Measurements from ENCODE around the gene HAUS1.

Gene HAUS1

DNA sequence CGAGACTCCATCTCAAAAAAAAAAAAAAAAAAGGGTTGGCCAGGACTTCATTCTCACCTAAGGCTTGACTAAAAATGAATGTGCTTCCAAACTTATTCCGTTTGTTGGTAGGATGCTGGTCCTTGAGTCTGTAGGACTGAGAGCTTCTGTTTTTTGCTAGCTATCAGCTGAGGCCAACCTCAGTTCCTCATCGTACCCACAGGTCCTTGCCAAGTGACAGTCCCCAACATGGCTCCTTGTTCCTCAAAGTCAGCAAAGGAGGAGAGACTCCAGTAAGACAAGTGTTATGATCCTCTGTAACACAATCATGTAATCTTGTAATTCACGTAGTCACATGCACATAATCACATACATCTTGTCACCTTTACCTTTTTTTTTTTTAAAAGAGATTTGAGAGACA, 37.0 kb downstream of the HAUS1 start:
- TF ChIP-seq, protein P1, sequence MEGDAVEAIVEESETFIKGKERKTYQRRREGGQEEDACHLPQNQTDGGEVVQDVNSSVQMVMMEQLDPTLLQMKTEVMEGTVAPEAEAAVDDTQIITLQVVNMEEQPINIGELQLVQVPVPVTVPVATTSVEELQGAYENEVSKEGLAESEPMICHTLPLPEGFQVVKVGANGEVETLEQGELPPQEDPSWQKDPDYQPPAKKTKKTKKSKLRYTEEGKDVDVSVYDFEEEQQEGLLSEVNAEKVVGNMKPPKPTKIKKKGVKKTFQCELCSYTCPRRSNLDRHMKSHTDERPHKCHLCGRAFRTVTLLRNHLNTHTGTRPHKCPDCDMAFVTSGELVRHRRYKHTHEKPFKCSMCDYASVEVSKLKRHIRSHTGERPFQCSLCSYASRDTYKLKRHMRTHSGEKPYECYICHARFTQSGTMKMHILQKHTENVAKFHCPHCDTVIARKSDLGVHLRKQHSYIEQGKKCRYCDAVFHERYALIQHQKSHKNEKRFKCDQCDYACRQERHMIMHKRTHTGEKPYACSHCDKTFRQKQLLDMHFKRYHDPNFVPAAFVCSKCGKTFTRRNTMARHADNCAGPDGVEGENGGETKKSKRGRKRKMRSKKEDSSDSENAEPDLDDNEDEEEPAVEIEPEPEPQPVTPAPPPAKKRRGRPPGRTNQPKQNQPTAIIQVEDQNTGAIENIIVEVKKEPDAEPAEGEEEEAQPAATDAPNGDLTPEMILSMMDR (IDR thresholded peaks at IDR 0.05; ENCODE audit: low read depth, low read length) = no peak
- no peak overlapping the region for H3K4me3 ChIP-seq (ENCODE audit: low read depth, low read length)

DNA sequence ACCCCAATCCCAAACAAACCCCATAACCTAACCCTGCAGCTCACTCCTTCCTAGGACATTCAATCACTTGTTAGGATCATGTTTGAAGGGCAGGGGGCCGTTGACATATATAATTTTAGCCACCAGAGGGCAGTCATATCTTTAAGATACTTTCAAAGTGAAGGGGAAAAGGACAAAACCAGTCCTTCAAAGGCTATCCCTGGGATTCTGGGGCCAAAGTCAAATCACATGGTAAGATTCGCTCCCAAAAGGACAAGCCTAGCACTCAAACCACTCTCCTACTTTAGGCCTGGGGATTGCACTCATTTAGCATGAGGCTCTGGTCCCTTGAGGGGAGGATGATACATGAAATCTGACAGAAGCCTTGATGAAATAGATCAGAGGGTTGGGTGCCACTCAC, 44.6 kb downstream of the HAUS1 start:
- TF ChIP-seq, protein P1 (IDR thresholded peaks at IDR 0.05; ENCODE audit: low read depth, low read length) = peak; percentile 57; the same call in 1 of the 2 replicates
- H3K4me3 ChIP-seq (ENCODE audit: low read depth, low read length) = no peak overlapping the region

DNA sequence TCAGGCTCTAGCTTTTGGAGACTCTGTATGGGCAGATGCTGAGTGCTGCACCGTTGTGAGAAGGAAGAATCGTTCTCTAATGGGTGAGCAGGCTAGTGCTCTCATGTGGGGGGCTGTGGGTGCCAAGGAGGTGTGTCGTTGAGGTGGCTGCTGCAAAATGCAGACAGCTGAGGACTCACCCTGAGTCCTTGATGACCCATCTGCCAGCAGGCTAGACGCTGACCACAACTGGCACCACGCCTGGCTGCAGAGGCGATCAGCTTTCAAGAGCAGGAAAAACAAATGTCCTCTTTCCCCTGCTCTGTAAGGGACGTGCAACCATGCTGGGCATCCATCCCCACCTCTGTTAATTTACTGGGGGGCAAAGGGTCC, 48.2 kb downstream of the HAUS1 start:
- TF ChIP-seq, protein P1 (IDR thresholded peaks at IDR 0.05; ENCODE audit: low read depth, low read length) = no peak
- no peak overlapping the region; the same call in 1 of the 2 replicates for H3K4me3 ChIP-seq (ENCODE audit: low read depth, low read length)

DNA sequence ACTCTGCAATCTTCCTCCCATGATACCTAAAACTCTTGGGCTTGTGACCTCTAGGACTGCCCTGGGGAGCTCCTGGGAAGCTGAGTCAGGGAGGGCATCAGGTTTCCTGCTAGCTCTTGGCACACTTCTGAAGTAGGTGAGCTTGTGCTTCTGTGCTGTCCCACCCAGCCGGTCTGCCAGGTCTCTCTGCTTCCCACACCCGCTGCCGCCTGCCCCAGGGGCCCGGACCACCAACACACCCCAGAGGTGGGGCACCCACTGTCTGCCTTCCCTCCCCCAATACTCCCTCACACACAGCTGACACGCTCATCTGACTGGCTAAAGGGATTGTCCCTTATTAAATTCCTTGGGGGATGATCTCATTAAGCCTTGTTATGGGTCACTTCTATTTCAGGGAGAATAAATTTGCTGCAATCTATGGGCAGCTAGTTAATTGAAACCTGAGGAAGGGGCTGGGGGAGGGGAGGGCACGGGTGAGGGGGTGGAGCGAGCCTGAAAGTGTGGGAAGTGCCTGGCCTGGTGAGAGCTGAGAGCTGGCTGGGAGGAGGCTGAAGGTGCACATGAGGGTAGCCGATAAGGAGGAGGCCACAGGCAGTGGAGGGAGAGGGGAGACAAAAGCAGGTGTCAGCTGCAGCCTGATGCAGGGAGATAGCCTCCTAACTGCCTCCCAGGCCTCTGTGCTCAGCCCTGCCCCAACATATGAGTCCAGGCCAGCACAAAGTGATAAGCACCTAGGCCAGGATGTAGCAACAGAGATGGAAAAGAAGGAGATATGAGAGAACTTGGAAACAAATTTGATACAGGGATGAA, 48.8 kb downstream of the HAUS1 start:
- no peak overlapping the region; the same call in 1 of the 2 replicates for H3K4me3 ChIP-seq (ENCODE audit: low read depth, low read length)
- TF ChIP-seq, protein P1 (IDR thresholded peaks at IDR 0.05; ENCODE audit: low read depth, low read length) = no peak

DNA sequence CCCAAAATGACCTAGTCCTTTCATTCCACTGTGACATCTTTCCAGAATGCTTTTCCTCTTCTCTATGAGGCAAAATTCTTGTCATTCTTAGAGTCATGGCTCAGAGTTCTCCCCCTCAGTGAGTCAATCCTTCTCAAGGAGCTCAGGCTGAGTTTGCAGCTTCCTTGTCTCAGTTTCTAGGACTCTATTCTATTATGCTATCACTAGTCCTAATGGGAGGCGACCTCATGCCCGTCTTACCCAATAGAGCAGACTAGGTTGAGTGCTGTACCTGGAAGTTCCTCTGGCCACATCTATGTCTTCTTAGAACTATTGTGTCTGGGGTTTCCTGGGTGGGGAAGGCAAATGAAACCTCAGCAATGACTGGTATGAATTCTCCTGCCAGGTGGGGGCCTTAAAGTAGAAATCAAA, 51.5 kb downstream of the HAUS1 start:
- TF ChIP-seq, protein P1 (IDR thresholded peaks at IDR 0.05; ENCODE audit: low read depth, low read length) = no peak
- no peak overlapping the region for H3K4me3 ChIP-seq (ENCODE audit: low read depth, low read length)

DNA sequence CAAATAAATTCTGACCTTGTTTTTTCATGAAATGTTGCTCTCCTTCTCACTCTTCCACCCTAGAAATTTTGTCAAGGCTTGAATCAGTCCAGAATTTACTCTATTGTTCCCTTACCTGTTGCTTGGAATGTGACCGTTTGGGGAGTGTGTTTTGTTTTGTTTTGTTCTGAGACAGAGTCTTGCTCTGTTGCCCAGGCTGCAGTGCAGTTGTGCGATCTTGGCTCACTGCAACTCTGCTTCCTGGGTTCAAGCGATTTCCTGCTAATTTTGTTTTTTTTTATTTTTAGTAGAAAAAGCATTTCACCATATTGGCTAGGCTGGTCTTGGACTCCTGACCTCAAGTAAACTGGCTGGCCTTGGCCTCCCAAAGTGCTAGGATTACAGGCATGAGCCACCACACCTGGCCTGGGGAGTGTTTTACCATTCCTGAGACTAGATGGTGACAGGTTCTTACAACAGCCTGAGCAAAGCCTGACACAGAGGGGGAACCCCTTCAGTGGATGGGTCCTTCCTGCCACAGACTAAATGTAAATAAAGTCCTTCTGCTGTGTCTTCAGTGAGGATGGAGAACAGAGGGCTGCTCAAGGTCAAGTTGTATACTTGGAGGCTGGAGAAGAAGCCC, 52.0 kb downstream of the HAUS1 start:
- TF ChIP-seq, protein P1 (IDR thresholded peaks at IDR 0.05; ENCODE audit: low read depth, low read length) = no peak
- no peak overlapping the region for H3K4me3 ChIP-seq (ENCODE audit: low read depth, low read length)

DNA sequence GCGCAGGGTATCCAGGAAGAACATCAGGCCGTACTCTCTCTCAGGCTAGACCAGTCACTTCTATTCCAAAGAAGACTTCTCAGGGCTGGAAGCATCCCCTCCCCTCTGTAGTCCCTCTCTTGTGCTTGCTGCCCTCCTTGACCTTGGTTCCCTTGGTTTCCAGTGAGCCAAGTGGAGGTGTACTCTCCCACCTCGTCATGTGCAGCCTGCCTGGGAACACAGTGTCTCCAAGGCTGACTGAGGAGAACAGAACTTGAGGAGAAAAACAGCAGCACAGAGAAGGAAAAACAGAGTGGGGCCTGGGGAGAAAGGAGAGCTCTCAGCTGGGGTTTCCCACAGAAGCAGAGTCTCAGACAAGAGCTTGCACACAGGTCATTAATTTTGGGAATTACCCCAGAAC, 52.7 kb downstream of the HAUS1 start:
- TF ChIP-seq, protein P1 (IDR thresholded peaks at IDR 0.05; ENCODE audit: low read depth, low read length) = no peak
- no peak overlapping the region for H3K4me3 ChIP-seq (ENCODE audit: low read depth, low read length)
